GM23248 (cell line): ENCODE results near the gene DGKH.

ENCODE experiments used
- EZH2 ChIP-seq: fragments of 200-600 bp; sonication (generic); IDR thresholded peaks from 2 replicates; pipeline ENCODE4 v1.6.1; 2018; ENCODE audit warnings: antibody characterized with exemption, mild to moderate bottlenecking; ENCODE audit not compliant: insufficient read depth, poor library complexity, severe bottlenecking
- EZH2phosphoT487 ChIP-seq: fragments of 200-600 bp; sonication (generic); IDR thresholded peaks from 2 replicates; pipeline ENCODE4 v1.6.1; 2018; ENCODE audit warnings: antibody characterized with exemption, moderate library complexity, mild to moderate bottlenecking, low read depth; ENCODE audit not compliant: insufficient read depth

- no peak for TF ChIP-seq EZH2phosphoT487
- TF ChIP-seq EZH2, result no peak
Observed at GRCh38 chr13:42000846-42001245, 47.6 kb upstream of the DGKH start.
